ENCODE measurements around the gene GMDS. TPM values are rescaled to one million over a fixed set of nuclear protein-coding genes. Genes with fewer than 3 reads are reported as not detected.

Gene GMDS
- total and polyA plus RNA-seq, 2 experiments from 2014 or later: 30.1 to 36.5 TPM

GRCh38 chr6:2135401-2135800, 110.0 kb downstream of the GMDS start:
- peaks cover 17% of the 10 kb centered on the region; the same call in 1 of the 2 replicates for H3K4me1 ChIP-seq (ENCODE audit: insufficient read depth)
- no peak overlapping the region for H3K27ac ChIP-seq (ENCODE audit: low read depth)
- no peaks in the 10 kb centered on the region for H3K9me2 ChIP-seq (ENCODE audit: insufficient read depth)
- Mint-ChIP-seq H3K4me1 (peaks cover 21% of the 10 kb centered on the region), H3K4me3 (no peak overlapping the region), H3K36me3 (ENCODE audit: low read depth) (no peaks in the 10 kb centered on the region), H3K9me3 (no peaks in the 10 kb centered on the region), H3K27me3 (ENCODE audit: insufficient read depth, low read depth, poor library complexity) (no peaks in the 10 kb centered on the region), H3K27ac (no peak overlapping the region)
- H3K27me3 ChIP-seq (ENCODE audit: insufficient read depth): no peaks in the 10 kb centered on the region
- no peak overlapping the region for H3K4me3 ChIP-seq
- H3K4me2 ChIP-seq: no peak overlapping the region
- H3K36me3 ChIP-seq (ENCODE audit: insufficient read depth): no peaks in the 10 kb centered on the region
- no peaks in the 10 kb centered on the region for H3F3A ChIP-seq (replicated peaks; ENCODE audit: low read depth)
- TF ChIP-seq REST (IDR thresholded peaks at IDR 0.05; ENCODE audit: unreplicated experiment) (no peak), JUNB (IDR thresholded peaks at IDR 0.05; ENCODE audit: unreplicated experiment) (no peak), CTCF (conservative IDR thresholded peaks at IDR 0.05; ENCODE audit: low read depth in 2 of 2) (no peak), ZNF114 (CRISPR knock-in tag; IDR thresholded peaks at IDR 0.05) (no peak), CREB1 (CRISPR knock-in tag; IDR thresholded peaks at IDR 0.05; ENCODE audit: low read depth) (no peak)
- no peaks in the 10 kb centered on the region; the same call in 1 of the 2 replicates for H4K20me1 ChIP-seq (replicated peaks; ENCODE audit: insufficient read depth)
- H2AFZ ChIP-seq: no peak overlapping the region
- DNase-seq (ENCODE audit: low spot score) (no peak), ATAC-seq (no peak)
- peaks cover 15% of the 10 kb centered on the region; the same call in 1 of the 2 replicates for H3K79me2 ChIP-seq (replicated peaks; ENCODE audit: insufficient read depth)

- ATAC-seq: no peak
- peaks cover 15% of the 10 kb centered on the region; the same call in 1 of the 2 replicates for H3K79me2 ChIP-seq (replicated peaks; ENCODE audit: insufficient read depth)
- no peaks in the 10 kb centered on the region for H3K36me3 ChIP-seq (ENCODE audit: insufficient read depth)
- Mint-ChIP-seq H3K9me3 (no peaks in the 10 kb centered on the region), H3K27ac (no peak overlapping the region), H3K36me3 (ENCODE audit: low read depth) (no peaks in the 10 kb centered on the region), H3K4me3 (no peak overlapping the region), H3K4me1 (peaks cover 21% of the 10 kb centered on the region), H3K27me3 (ENCODE audit: insufficient read depth, low read depth, poor library complexity) (peaks cover under 1% of the 10 kb centered on the region)
- no peak for DNase-seq (ENCODE audit: low spot score)
- no peak overlapping the region for H3K27ac ChIP-seq (ENCODE audit: low read depth)
- H3K4me2 ChIP-seq: no peak overlapping the region
- no peaks in the 10 kb centered on the region for H3K27me3 ChIP-seq (ENCODE audit: insufficient read depth)
- TF ChIP-seq ZNF331 (CRISPR knock-in tag; IDR thresholded peaks at IDR 0.05; ENCODE audit: low read depth) (no peak), STAT1 (IDR thresholded peaks at IDR 0.05; ENCODE audit: unreplicated experiment) (no peak)
- no peaks in the 10 kb centered on the region for H3K9me2 ChIP-seq (ENCODE audit: insufficient read depth)
- H4K20me1 ChIP-seq (replicated peaks; ENCODE audit: insufficient read depth): no peaks in the 10 kb centered on the region; the same call in 1 of the 2 replicates
- H3K4me1 ChIP-seq (ENCODE audit: insufficient read depth): peaks cover 19% of the 10 kb centered on the region
- no peak overlapping the region for H3K4me3 ChIP-seq
- H2AFZ ChIP-seq: no peak overlapping the region
- no peaks in the 10 kb centered on the region for H3F3A ChIP-seq (replicated peaks; ENCODE audit: low read depth)
Observed at GRCh38 chr6:2134554-2134953, 110.9 kb downstream of the GMDS start.
